NCI-H345 treated with DMSO at 0.1 percent for 48 hours (cell line): Measurements from ENCODE around the gene FNBP1.
A peak's percentile ranks its signal among the peaks of the same experiment; 100 is the strongest.
"Not testable (repeated sequence)": the region's sequence is repeated elsewhere in the genome, so short reads cannot be mapped to it uniquely, and the experiment has no call there.

Source experiments
- DNase-seq: peaks from one replicate; lab custom pipeline; 2025; ENCODE audit not compliant: unreplicated experiment; lab: John Stamatoyannopoulos, UW

The FNBP1 gene

DNA sequence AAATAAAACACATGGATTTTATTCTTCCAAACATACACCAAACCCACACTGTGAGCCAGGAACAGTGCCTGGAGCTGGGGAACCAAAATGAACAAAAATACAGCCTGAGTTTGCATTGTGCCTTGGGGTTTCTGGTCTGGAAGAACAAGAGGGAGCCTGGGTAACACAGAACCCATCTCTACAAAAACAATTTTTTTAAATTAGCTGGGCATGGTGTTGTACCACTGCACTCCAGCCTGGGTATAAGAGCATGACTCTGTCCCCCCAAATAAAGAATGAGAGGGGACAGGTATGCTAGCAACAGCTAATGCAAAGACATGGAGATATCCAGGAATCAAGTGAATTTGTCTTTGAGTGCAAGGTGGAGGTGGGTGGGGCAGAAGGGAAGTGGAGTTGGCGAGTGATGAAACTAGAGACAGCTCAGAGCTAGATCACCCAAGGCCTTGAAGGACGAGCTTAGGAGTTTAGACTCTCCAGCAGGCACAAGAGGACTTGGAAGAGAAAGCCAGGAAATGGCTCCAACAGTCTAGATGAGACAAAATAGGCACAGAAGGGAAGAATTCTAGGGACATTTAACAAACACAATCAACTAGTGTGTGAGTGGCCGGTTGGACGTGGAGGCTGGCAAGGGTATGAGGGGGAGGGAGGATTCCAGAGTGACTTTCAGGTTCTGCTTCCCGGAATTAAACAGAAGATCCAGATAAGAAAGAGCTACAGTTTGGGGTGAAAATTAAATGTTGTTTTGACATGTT lies 47.4 kb downstream of the FNBP1 start:
- DNase-seq = no peak

DNA sequence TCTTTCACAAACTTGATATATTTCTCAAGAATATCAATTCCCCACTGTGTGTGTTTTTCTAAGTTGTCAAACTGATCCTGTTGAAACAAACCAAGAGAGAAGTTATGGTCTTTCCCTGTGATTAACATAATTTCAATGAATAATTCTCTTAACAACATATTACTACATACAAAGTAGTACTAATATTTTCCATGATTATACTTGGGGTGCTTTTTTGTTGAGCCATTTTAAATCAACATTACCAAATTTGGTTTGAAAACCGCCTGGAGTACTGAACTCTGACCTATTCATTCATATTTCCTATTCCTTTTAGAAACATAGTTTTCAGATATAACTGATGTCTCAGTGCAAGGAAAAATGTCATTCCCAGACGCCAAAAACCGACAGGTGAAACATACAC lies 48.1 kb downstream of the FNBP1 start:
- DNase-seq = no peak

DNA sequence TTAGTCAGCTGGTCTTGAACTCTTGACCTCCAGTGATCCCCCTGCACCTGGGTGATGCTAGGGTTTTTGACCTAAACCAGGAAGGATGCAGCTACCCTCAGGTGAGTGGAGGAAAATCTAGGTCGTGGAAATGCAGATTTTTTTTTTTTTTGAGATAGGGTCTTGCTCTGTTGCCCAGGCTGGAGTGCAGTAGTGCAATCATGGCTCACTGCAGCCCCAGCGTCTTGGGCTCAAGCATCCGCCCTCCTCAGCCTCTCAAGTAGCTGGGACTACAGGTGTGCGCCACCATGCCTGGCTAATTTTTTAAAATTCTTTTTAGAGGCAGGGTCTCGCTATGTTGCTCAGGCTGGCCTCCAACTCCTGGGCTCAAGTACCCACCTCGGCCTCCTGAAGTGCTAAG lies 51.9 kb downstream of the FNBP1 start:
- not testable (repeated sequence) for DNase-seq

DNA sequence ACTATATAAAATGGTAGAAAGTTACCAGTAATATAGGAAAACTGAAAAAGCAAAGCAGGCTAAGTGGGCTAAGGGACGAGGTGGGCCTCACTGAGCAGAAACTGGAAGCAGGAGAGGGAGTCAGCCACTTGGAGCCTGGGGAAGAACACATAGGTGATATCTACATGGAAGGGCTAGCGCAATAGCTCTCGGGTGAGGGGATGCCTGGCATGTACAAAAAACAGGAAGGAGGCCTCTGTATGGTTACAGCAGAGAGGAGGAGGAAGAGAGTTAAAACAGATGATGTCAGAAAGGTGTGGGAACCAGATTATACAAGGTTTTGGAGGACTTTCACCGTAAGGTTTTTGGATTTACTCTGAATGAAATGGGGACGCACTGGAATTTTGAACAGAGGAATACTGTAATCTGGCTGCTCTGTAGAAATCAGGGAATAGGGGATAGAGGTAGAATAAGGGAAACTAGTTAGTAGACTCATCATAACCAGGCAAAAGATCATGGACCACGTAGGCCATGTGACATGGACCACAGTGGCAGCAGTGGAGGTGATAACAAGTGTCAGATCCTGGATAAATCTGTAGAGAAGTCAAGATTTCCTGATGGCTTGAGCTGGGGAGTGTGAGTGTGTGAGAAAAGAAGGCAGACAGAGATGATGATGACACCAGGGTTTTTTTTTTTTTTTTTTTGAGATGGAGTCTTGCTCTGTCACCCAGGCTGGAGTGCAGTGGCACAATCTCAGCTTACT lies 52.5 kb downstream of the FNBP1 start:
- no peak for DNase-seq

DNA sequence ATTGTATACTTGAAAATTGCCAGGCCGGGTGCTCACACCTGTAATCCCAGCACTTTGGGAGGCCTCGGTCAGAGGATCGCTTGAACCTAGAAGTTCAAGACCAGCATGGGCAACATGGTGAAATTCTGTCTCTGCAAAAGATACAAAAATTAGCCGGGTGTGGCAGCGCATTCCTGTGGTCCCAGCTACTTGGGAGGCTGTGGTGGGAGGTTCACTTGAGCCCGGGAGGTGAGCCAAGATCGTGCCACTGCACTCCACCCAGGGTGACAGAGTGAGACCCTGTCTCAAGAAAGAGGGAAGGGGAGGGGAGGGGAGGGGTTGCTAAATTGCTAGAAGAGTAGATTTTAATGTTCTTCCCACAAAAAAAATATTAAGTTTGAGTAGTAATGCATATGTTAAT lies 53.2 kb downstream of the FNBP1 start:
- no peak for DNase-seq

DNA sequence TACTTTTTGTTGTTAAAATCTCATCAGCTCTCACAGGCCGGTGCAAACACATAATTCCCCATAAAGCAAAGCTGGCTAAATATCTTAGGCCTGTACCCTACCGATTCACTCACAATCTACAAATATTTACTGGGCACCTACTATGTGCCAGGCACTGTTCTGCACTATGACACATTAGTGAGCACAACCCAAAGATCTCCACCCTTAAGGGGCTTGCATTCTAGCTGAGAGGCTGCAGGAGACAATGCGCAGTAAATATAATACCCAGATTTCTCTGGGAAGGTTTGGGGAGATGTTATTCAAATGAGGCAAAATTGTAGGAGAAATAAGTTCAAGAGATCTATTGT lies 53.7 kb downstream of the FNBP1 start:
- no peak for DNase-seq

DNA sequence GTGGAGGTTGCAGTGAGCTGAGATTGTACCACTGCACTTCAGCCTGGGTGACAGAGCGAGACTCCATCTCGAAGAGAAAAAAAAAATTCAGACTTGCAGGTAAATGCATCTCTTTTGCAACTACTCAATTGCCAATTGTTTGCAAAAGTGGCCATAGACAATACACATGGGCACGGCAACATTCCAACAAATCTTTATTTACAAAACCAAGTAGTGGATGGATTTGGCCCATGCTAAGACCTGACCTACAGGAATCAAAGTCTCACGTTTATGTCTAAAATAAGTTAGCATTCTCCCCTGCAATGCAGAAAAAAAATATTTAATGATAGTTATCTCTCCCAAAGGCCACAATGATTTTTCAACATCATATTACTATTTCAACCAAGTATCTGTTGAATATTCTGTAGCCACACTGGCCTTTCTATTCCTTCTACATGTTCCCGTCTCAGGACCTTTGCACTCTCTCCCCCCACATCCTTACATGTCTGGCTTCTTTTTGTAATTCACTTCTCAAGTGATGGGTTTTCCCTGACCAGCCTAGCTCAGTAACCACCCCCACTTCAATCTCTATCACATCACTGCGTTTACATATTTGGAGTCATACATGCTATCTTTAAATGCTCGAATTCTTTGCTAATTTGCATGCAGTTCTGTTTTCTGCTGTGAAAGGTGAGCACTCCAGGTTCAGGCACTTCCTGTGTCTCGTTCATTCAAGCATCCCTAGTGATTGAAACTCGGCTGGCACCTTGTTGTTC lies 54.2 kb downstream of the FNBP1 start:
- no peak for DNase-seq

DNA sequence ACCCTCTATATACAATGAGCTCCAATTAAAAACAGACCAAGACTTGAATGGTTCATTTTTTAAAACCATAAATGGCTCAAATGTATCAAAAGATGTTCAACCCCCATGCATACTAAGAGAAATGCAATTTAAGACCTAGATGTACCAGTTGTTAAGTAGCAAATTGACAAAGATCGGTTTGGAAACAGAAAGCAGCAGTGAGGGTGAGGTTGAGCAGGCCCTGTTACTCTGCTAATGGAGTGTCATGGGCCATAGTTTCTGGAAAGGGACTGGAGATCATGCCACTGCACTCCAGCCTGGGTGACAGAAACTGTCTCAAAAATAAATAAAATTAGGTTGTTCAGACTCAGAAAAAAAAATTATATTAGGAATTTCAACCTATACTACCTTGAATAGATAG lies 55.0 kb downstream of the FNBP1 start:
- DNase-seq = no peak

DNA sequence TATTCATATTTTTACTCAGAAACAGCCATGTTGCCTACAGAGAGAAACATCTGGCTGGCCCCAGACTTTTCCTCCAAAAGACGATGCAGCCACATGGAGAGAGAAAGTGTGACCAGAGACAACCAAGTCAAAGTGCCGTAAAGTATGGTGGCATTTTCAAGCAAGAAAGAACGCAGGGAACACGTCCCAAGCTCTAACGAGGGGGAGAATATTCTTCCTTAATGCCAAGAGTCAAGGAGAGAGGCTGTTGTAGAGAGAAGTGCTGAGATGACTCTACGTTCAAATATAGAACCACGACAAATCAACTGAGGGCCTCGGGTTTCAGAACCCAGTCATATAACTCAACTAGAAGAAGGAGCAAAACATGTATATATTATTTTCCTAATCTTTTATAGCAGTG lies 55.9 kb downstream of the FNBP1 start:
- no peak for DNase-seq

DNA sequence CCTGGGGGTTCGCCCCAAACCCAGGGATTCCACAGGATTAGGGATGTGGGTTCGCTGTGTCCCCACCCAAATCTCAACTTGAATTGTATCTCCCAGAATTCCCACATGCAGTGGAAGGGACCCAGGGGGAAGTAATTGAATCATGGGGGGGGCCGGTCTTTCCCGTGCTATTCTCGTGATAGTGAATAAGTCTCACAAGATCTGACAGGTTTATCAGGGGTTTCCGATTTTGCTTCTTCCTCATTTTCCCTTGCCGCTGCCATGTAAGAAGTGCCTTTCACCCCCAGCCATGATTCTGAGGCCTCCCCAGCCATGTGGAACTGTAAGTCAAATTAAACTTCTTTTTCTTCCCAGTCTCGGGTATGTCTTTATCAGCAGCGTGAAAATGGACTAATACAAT lies 58.4 kb downstream of the FNBP1 start:
- DNase-seq = not testable (repeated sequence)

DNA sequence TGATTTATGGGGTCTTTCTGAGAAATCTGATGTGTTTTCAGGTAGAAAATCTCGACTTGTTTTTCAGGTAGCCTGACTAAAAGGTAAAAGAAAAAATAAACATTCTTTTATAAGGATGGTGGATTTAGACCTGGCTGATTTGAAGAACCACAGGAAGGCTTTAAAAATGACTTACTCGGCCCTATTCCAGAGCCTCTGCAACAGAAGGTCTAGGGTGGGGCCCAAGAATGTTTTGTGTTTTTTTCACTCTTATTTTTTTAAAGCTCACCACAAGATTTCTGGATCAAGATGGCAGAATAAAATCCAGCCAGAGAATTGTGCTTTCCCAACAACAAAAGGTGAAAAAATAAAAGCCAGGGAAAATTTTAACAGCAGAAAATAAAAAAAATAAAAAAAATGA lies 59.1 kb downstream of the FNBP1 start:
- DNase-seq = no peak

DNA sequence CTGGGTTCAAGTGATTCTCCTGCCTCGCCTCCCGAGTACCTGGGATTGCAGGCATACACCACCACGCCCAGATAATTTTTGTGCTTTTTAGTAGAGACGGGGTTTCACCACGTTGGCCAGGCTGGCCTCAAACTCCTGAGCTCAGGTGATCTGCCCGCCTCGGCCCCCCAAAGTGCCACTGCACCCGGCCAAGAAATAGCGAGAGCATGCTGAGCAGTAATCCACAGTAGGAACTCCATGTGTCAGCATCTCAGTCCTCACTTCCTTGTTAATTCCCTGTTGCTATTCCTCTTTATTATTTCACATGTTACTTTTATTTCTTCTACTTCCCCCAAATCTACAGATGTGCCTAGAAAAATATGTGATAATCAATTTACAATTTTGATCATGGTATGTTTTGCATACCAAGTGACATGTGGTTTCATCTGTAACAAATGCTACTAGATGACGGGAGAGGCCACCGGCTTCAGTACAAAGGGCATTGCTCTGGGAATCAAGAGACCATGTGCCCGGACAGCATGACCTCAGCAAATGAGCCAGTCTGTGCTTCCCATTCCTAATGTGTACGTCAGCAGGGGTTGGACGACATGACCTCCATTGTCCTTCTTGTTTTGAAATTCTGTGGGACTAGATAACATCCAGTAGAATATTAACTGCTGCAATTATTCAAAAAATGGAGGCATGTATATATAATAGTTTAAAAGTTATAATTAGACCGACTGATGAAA lies 61.6 kb downstream of the FNBP1 start:
- DNase-seq = no peak

DNA sequence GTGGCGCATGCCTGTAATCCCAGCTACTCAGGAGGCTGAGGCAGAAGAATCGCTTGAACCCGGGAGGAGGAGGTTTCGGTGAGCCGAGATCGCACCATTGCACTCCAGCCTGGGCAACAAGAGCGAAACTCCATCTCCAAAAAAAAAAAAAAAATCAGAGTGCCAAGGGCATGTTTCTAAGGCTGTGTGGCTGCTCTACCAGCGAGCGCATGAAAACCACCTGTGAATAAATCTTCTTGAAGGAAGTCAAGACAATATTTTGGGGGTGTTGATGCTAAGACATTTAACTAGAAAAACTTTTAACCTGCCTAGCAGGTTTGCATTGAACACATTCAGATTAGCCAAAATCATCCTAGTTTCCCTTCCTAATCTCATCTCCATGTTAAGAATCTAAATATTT lies 62.8 kb downstream of the FNBP1 start:
- DNase-seq = not testable (repeated sequence)

DNA sequence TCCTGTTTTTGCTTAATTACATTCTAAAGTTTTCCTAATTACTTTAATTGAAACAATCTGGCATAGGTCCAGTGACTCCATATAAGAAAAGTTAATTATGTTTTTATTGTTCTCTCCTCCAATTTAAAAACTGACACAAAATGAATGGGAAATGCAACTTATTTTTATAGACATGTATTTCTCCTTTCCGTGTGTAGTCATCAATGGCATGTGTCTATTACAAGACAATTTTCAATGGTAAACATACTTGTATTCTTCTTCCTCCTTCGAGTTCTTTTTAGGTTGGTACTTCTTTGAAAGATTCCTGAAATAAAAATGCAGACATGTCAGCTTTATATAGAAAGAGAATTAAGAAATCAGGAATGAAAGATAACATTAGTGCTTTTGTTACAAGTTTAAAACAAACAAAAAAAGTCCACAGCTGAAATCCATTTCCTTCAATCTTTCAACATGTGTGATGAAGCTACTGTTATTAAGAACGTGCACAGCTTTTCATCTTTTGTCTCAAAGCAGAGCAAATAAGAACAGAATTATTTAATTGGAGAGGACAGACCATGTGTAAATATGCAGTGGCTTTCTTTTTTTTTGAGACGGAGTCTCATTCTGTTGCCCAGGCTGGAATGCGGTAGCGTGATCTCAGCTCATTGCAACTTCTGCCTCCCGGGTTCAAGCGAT lies 63.8 kb downstream of the FNBP1 start:
- no peak for DNase-seq

DNA sequence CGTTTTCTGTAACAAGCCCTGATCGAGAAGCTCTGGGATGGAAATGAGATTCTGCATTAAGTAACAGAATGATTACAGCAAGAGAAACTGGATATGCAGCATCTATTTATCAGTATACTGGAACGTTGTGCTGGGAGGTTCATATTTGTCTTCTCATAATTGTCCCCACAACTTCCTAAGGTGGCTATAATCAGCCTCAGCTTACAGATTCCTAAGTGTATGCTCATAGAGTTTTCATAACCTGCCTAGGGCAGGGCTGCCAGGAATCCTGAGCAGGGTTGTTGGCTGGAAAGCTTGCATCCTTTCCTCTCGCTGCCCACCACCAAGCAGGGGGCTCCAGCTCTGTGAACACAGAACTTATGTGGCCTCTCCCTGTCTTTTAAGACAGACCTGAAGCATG lies 70.2 kb downstream of the FNBP1 start:
- peak; percentile 4 for DNase-seq

DNA sequence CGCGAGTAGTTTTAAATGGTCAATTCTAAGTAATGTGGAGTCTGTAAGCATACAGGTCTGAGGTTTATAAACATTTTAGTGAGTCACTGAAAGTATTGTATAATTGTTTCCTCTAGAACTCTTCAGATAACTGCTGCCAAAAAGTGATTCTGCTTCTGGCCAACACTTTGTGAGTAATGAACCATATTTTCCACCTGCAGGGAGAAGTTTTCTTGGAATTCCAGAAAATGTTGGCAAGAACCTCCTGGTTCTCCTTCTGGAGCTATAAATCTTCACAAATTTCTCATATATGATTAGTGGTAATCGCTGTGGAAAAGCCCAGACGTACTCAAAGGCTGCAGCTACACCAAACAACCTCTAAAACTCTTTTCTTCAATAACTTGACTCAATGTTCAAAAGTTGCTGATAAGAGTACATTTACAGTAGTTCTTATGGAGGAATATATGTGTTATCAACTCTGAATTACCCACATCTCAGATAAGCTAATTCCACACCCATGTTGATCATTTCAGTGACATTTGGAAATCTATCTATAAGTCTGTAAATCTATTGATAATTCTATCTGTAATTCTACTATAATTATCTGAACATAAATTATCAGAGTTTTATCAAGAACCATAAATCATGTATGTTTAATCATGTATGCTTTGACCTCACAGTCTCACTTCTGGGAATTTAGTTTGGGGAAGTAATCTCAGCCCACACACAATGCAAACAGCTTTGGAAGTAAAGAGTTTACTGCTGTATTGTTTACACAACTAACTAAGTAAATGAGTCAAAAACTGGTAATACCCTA lies 74.1 kb downstream of the FNBP1 start:
- no peak for DNase-seq

DNA sequence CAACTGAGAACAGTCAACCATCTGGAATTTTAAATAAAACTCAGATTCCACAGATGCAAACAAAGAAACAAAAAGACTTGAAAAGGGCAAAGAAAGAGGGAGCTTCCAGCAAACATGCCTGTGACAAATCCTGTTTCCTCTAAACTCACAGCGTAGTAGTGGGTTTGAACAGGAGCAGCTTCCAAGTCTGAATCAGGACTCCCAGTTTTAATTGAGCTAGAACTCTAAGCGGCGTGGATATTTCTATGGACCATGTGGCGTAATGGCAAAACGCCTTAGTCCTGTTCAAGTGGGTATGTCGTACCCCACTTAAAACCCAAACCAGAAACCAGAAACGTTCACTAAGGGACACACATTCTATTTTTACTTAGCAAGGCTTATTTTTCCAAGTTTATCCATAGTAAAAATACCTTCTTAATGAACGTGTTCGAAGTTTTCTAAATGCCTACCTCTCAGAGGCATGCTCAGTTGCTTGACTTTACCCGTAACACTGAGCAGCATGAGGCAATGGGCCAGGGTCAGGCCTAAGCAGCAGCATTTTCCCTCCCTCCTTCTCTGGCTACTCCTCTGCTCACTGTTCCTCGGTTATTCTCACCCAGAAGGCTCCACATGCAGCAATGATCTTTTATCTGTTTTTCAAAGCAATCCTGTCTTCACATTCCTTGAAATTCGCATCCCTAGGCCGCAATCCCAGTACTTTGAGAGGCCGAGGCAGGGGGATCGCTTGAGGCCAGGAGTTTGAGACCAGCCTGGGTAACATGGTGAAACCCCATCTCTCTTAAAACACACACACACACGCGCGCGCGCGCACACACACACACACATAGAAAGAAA lies 77.9 kb downstream of the FNBP1 start:
- no peak for DNase-seq

DNA sequence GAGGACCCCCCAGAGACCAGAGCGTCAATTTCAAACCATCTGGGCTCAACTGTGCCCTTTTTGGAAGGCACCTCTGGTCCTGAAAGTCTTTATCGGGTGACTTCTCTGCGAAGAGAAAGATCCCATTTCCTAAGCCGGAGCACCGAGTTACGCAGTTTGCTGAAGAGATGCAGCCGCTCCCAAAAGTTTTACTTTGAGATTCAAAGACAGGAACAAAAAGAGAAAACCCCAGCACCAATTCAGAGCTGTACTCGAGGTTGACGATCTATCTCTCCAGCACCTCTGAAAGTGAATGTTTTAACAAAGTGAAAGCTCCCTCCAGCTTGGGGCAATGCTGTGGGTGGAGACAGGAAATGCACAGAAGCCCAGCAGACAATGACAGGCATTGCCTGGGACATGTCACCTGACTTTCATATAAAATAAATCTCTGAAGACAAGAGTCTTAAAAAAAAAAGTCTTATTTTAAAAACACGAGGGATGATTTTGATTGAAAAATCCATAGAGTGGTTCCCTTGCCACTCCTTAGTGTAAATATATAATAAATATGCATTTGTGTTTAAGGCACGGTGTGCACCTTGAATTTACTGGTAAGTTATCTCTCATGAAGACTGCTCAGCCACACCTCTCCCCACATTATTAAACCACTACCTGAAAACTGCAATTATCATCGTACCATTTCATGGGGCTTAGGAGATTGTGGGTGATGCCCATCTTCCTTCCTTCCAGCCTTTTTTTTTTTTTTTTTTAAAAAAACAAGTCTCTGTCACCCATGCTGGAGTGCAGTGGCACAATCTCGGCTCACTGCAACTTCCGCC lies 79.9 kb downstream of the FNBP1 start:
- DNase-seq = no peak
